H9 (cell line): ENCODE measurements around the gene HOXA7. TPM values are rescaled to one million over a fixed set of nuclear protein-coding genes. Genes with fewer than 3 reads are reported as not detected.
A peak's percentile ranks its signal among the peaks of the same experiment; 100 is the strongest.

ENCODE experiments used
- DNase-seq: peaks from one replicate; pipeline ENCODE4 v3.0.0-alpha.2; 2017
- H2AFZ ChIP-seq: one replicate; pipeline ENCODE4 v1.6.1; 2013; ENCODE audit warnings: mild to moderate bottlenecking, low read length, control low read depth, moderate library complexity
- H2AK5ac ChIP-seq: 2 replicates; pipeline ENCODE4 v1.6.1; 2013; ENCODE audit warnings: low read length, control low read depth, mixed read lengths; ENCODE audit not compliant: insufficient read length
- H2BK120ac ChIP-seq: one replicate; pipeline ENCODE4 v1.6.1; 2013; ENCODE audit warnings: low read depth, mild to moderate bottlenecking, low read length, control low read depth, inconsistent platforms; ENCODE audit not compliant: poor library complexity, severe bottlenecking
- H2BK12ac ChIP-seq: 2 replicates; pipeline ENCODE4 v1.6.1; 2013; ENCODE audit warnings: low read length, control low read depth, mixed read lengths, low read depth; ENCODE audit not compliant: insufficient read length
- H2BK15ac ChIP-seq: 2 replicates; pipeline ENCODE4 v1.6.1; 2013; ENCODE audit warnings: low read depth, low read length, control low read depth
- H2BK20ac ChIP-seq: one replicate; pipeline ENCODE4 v1.6.1; 2013; ENCODE audit warnings: low read depth, mild to moderate bottlenecking, low read length, control low read depth, inconsistent platforms; ENCODE audit not compliant: poor library complexity, severe bottlenecking
- H2BK5ac ChIP-seq: 2 replicates; pipeline ENCODE4 v1.6.1; 2013; ENCODE audit warnings: low read length, control low read depth, mixed read lengths; ENCODE audit not compliant: insufficient read length
- H3K14ac ChIP-seq: 2 replicates; pipeline ENCODE4 v1.6.1; 2013; ENCODE audit warnings: low read length, control low read depth; ENCODE audit not compliant: insufficient read depth
- H3K18ac ChIP-seq: 2 replicates; pipeline ENCODE4 v1.6.1; 2013; ENCODE audit warnings: low read depth, mild to moderate bottlenecking, mixed read lengths, low read length, control low read depth; ENCODE audit not compliant: insufficient read length
- H3K23ac ChIP-seq: 2 replicates; pipeline ENCODE4 v1.6.1; 2013; ENCODE audit warnings: low read length, control low read depth, mixed read lengths, low read depth; ENCODE audit not compliant: insufficient read length
- H3K23me2 ChIP-seq: 2 replicates; pipeline ENCODE4 v1.6.1; 2013; ENCODE audit warnings: low read depth, mild to moderate bottlenecking, mixed read lengths, low read length, control low read depth; ENCODE audit not compliant: insufficient read length, poor library complexity, severe bottlenecking
- H3K27ac ChIP-seq: 2 replicates; pipeline ENCODE4 v1.5.1; 2013; ENCODE audit warnings: low read length, control low read depth, mixed read lengths, low read depth; ENCODE audit not compliant: insufficient read length
- H3K27me3 ChIP-seq: 2 replicates; pipeline ENCODE4 v1.6.1; 2013; ENCODE audit warnings: low read length, control low read depth, inconsistent platforms; ENCODE audit not compliant: insufficient read depth
- H3K4ac ChIP-seq: 2 replicates; pipeline ENCODE4 v1.6.1; 2013; ENCODE audit warnings: low read depth, mild to moderate bottlenecking, control low read depth, inconsistent platforms, low read length, moderate library complexity
- H3K4me1 ChIP-seq: 2 replicates; pipeline ENCODE4 v1.6.1; 2013; ENCODE audit warnings: low read length, control low read depth, inconsistent platforms; ENCODE audit not compliant: insufficient read depth
- H3K4me2 ChIP-seq: 2 replicates; pipeline ENCODE4 v1.6.1; 2013; ENCODE audit warnings: low read length, control low read depth, mixed read lengths; ENCODE audit not compliant: insufficient read length, insufficient read depth
- H3K56ac ChIP-seq: 2 replicates; pipeline ENCODE4 v1.6.1; 2013; ENCODE audit warnings: low read depth, mild to moderate bottlenecking, mixed read lengths, low read length, control low read depth; ENCODE audit not compliant: insufficient read length
- H3K79me1 ChIP-seq: 2 replicates; pipeline ENCODE4 v1.6.1; 2013; ENCODE audit warnings: low read depth, mild to moderate bottlenecking, moderate library complexity, low read length, control low read depth, inconsistent platforms; ENCODE audit not compliant: insufficient read depth, poor library complexity, severe bottlenecking
- H3K79me2 ChIP-seq: 2 replicates; pipeline ENCODE4 v1.6.1; 2013; ENCODE audit warnings: low read length, control low read depth, inconsistent platforms; ENCODE audit not compliant: insufficient read depth
- H3K9ac ChIP-seq: 2 replicates; pipeline ENCODE4 v1.6.1; 2013; ENCODE audit warnings: low read length, control low read depth, mixed read lengths; ENCODE audit not compliant: insufficient read length; ENCODE audit errors: extremely low read depth
- H3K9me3 ChIP-seq: one replicate; pipeline ENCODE4 v1.6.1; 2013; ENCODE audit warnings: low read depth, low read length, inconsistent platforms; ENCODE audit not compliant: control insufficient read depth
- H3T11ph ChIP-seq: one replicate; pipeline ENCODE4 v1.6.1; 2013; ENCODE audit warnings: mild to moderate bottlenecking, low read length, control low read depth, inconsistent platforms
- H4K20me1 ChIP-seq: one replicate; pipeline ENCODE4 v1.6.1; 2013; ENCODE audit not compliant: control insufficient read depth, insufficient read length, insufficient read depth
- H4K5ac ChIP-seq: 2 replicates; pipeline ENCODE4 v1.6.1; 2013; ENCODE audit warnings: low read depth, mild to moderate bottlenecking, mixed read lengths, low read length, control low read depth; ENCODE audit not compliant: insufficient read length
- H4K8ac ChIP-seq: replicated peaks from 2 replicates; pipeline ENCODE4 v1.6.1; 2013; ENCODE audit warnings: low read length, control low read depth, mixed read lengths, low read depth; ENCODE audit not compliant: insufficient read length
- H4K91ac ChIP-seq: 2 replicates; pipeline ENCODE4 v1.6.1; 2013; ENCODE audit warnings: low read depth, mild to moderate bottlenecking, moderate library complexity, mixed read lengths, low read length, control low read depth; ENCODE audit not compliant: insufficient read length
- H3K27ac Mint-ChIP-seq, 3 experiments: 2 replicates in 2 of 3; 3 replicates in 1 of 3; pipeline ENCODE4 v1.8.0; 2020 to 2021; ENCODE audit warnings: mixed read lengths in 3 of 3, mild to moderate bottlenecking in 1 of 3, moderate library complexity in 1 of 3
- H3K27me3 Mint-ChIP-seq: 2 replicates; pipeline ENCODE4 v1.8.0; 2021; ENCODE audit warnings: low read depth, mild to moderate bottlenecking, moderate library complexity, mixed read lengths
- H3K36me3 Mint-ChIP-seq, 3 experiments: 2 replicates in 2 of 3; 3 replicates in 1 of 3; pipeline ENCODE4 v1.8.0; 2020 to 2021; ENCODE audit warnings: low read depth in 3 of 3, mixed read lengths in 3 of 3; ENCODE audit not compliant: insufficient read depth in 1 of 3
- H3K4me1 Mint-ChIP-seq, 2 experiments: 2 replicates each; pipeline ENCODE4 v1.8.0; 2020; ENCODE audit warnings: mixed read lengths in 2 of 2
- H3K4me3 Mint-ChIP-seq, 2 experiments: 2 replicates in 1 of 2; 3 replicates in 1 of 2; pipeline ENCODE4 v1.8.0; 2020 to 2021; ENCODE audit warnings: mild to moderate bottlenecking in 2 of 2, mixed read lengths in 2 of 2, moderate library complexity in 1 of 2
- H3K9me3 Mint-ChIP-seq, 2 experiments: 2 replicates in 1 of 2; 3 replicates in 1 of 2; pipeline ENCODE4 v1.8.0; 2020; ENCODE audit warnings: mild to moderate bottlenecking in 2 of 2, mixed read lengths in 2 of 2, moderate library complexity in 1 of 2
- WGBS: extraction: QIAGEN DNeasy Blood & Tissue Kit; methylation state at CpG from one replicate; pipeline ENCODE4 v1.1.7; 2013; ENCODE audit warnings: missing lambda C conversion rate, low lambda C conversion rate, mixed read lengths; ENCODE audit not compliant: insufficient read length; ENCODE audit errors: extremely low coverage; 5-methylcytosine and 5-hydroxymethylcytosine counted together
- total RNA-seq: library from RNA; stranded (reverse); gene quantifications from 2 replicates; pipeline ENCODE4 v1.2.1, GENCODE V29; 2021
- TF ChIP-seq, protein P1 (sequence below): fragments of 200-600 bp; sonication (generic); conservative IDR thresholded peaks from 3 replicates; pipeline ENCODE4 v1.8.0; 2021; ENCODE audit warnings: antibody characterized with exemption, mild to moderate bottlenecking

The HOXA7 gene
- total RNA-seq, 1 experiment from 2014 or later = not detected

DNA sequence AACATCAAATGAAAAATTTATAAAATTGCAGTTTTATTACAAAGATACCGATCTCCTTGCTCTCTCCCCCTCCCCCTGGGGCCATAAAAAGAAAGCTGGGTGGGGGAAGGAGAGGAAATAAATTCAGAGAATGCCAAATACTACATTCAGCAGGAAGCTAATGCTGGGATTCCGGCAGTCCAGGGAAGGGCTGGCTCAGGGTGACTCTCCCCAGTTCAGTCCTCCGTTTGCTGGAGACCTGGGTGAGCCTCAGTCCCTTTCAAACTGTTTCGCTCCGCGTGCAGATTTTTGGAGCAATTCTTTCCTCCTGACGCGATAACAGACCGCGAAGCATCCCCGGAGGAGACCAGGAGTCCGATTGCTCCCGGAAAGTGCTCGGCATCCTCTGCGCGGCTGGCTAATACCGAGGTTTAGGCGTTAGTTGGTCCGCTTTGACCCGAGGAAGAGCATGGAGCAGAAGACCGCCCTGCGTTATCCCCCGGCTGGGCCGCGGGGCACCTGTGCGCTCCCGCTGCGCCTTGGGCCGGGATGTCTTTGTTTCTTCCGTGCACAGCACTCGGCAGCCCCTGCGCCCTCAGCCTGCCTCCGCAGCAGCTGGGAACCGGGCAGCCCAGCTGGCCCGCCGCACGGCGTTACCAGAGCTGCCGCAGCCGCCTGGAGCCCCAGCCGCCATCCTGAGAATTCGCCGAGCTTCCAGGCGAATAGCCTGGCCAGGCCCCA is 50.1 kb downstream of the HOXA7 start:
- H3K27me3 ChIP-seq = peaks cover 100% of the 10 kb centered on the region
- H3K4me1 ChIP-seq = no peaks in the 10 kb centered on the region
- H3K14ac ChIP-seq = no peak overlapping the region; the same call in 1 of the 2 replicates
- peaks cover 6 to 7% of the 10 kb centered on the region in 2 experiments; a peak in 4 of 5 replicates for H3K9me3 Mint-ChIP-seq
- no peaks in the 10 kb centered on the region for H3K9me3 ChIP-seq
- H3K4me1 Mint-ChIP-seq = peaks cover 11 to 33% of the 10 kb centered on the region in 2 experiments
- peaks cover 2% of the 10 kb centered on the region for H4K20me1 ChIP-seq
- no peak overlapping the region for H2BK12ac ChIP-seq
- H2BK20ac ChIP-seq = no peak overlapping the region
- H2BK5ac ChIP-seq = no peak overlapping the region
- no peaks in the 10 kb centered on the region for H3K79me2 ChIP-seq
- no peak overlapping the region for H3K27ac ChIP-seq
- no peak overlapping the region for H4K5ac ChIP-seq
- H2BK15ac ChIP-seq = no peak overlapping the region
- no peaks in the 10 kb centered on the region for H3K23me2 ChIP-seq
- DNase-seq = peak; percentile 77
- H3K79me1 ChIP-seq = no peaks in the 10 kb centered on the region
- TF ChIP-seq, protein P1, sequence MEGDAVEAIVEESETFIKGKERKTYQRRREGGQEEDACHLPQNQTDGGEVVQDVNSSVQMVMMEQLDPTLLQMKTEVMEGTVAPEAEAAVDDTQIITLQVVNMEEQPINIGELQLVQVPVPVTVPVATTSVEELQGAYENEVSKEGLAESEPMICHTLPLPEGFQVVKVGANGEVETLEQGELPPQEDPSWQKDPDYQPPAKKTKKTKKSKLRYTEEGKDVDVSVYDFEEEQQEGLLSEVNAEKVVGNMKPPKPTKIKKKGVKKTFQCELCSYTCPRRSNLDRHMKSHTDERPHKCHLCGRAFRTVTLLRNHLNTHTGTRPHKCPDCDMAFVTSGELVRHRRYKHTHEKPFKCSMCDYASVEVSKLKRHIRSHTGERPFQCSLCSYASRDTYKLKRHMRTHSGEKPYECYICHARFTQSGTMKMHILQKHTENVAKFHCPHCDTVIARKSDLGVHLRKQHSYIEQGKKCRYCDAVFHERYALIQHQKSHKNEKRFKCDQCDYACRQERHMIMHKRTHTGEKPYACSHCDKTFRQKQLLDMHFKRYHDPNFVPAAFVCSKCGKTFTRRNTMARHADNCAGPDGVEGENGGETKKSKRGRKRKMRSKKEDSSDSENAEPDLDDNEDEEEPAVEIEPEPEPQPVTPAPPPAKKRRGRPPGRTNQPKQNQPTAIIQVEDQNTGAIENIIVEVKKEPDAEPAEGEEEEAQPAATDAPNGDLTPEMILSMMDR = no peak
- H2AK5ac ChIP-seq = no peak overlapping the region
- peaks cover 100% of the 10 kb centered on the region for H3K27me3 Mint-ChIP-seq
- H3T11ph ChIP-seq = no peak overlapping the region
- H2BK120ac ChIP-seq = no peak overlapping the region
- no peak overlapping the region for H3K27ac Mint-ChIP-seq
- H3K18ac ChIP-seq = no peak overlapping the region
- H4K8ac ChIP-seq = no peak overlapping the region
- peak overlapping the region; percentile 10 for H3K4me2 ChIP-seq
- no peaks in the 10 kb centered on the region; a peak in 1 of 7 replicates for H3K36me3 Mint-ChIP-seq
- no peak overlapping the region for H3K4me3 Mint-ChIP-seq
- WGBS = no CpG with 5 or more reads among the region's 44 CpGs
- H3K23ac ChIP-seq = no peak overlapping the region
- H3K56ac ChIP-seq = no peak overlapping the region
- H4K91ac ChIP-seq = no peak overlapping the region
- H3K4ac ChIP-seq = no peak overlapping the region
- no peak overlapping the region for H2AFZ ChIP-seq
- H3K9ac ChIP-seq = no peak overlapping the region
